K562 (cell line): ENCODE measurements around the gene BAG2. TPM values are rescaled to one million over a fixed set of nuclear protein-coding genes. Genes with fewer than 3 reads are reported as not detected.

Source experiments
- ATF7 ChIP-seq: fragments of 450-650 bp; IDR thresholded peaks from 2 replicates; pipeline ENCODE4 v1.7.1; 2014; ENCODE audit warnings: mild to moderate bottlenecking, moderate library complexity
- CEBPG ChIP-seq, 3 experiments: fragments of 200-800 bp in 1 of 3; sonication (Bioruptor generic) in 1 of 3; sonication (generic) in 1 of 3; formaldehyde crosslinking in 1 of 3; IDR thresholded peaks in 2 of 3; conservative IDR thresholded peaks in 1 of 3; 2 replicates each; pipeline versions ENCODE4 v1.6.1 to v1.8.0; 2016 to 2022; ENCODE audit warnings: missing compliant biosample characterization in 2 of 3, missing genetic modification characterization in 2 of 3, mild to moderate bottlenecking in 1 of 3, missing genetic modification reagents in 1 of 3
- CREBBP ChIP-seq: IDR thresholded peaks from one replicate; pipeline ENCODE4 v1.6.1; 2012; ENCODE audit warnings: low read depth, mild to moderate bottlenecking, control low read depth, inconsistent platforms, low read length
- FOXP1 ChIP-seq: sonication (generic); formaldehyde crosslinking; IDR thresholded peaks from 2 replicates; pipeline ENCODE4 v1.8.0; 2022; ENCODE audit warnings: mild to moderate bottlenecking, missing genetic modification reagents
- GATAD2B ChIP-seq: fragments of 450-650 bp; IDR thresholded peaks from 2 replicates; pipeline ENCODE4 v1.6.1; 2017; ENCODE audit warnings: mild to moderate bottlenecking, borderline replicate concordance
- HDGF ChIP-seq: fragments of 450-650 bp; IDR thresholded peaks from 2 replicates; pipeline ENCODE4 v1.6.1; 2016
- KAT2B ChIP-seq: IDR thresholded peaks from one replicate; pipeline ENCODE4 v1.6.1; 2012; ENCODE audit warnings: low read depth, mild to moderate bottlenecking, control low read depth, inconsistent platforms, low read length, moderate library complexity
- MYBL2 ChIP-seq, 2 experiments: fragments of 450-650 bp in 1 of 2; sonication (generic) in 1 of 2; formaldehyde crosslinking in 1 of 2; IDR thresholded peaks; 2 replicates each; pipeline versions ENCODE4 v1.6.1 to v1.8.1; 2017 to 2022; ENCODE audit warnings: borderline replicate concordance in 1 of 2, inconsistent platforms in 1 of 2, low read depth in 1 of 2, mild to moderate bottlenecking in 1 of 2, missing genetic modification reagents in 1 of 2, moderate library complexity in 1 of 2
- NCOA4 ChIP-seq: fragments of 450-650 bp; IDR thresholded peaks from 2 replicates; pipeline ENCODE4 v1.6.1; 2018; ENCODE audit warnings: mild to moderate bottlenecking; ENCODE audit not compliant: partially characterized antibody
- NONO ChIP-seq, 2 experiments: fragments of 200-400 bp in 1 of 2; fragments of 450-650 bp in 1 of 2; formaldehyde crosslinking in 1 of 2; IDR thresholded peaks; 2 replicates each; pipeline ENCODE4 v1.6.1; 2017; ENCODE audit warnings: low read depth in 2 of 2, mild to moderate bottlenecking in 2 of 2, moderate library complexity in 2 of 2, low read length in 1 of 2
- NRF1 ChIP-seq, 2 experiments: fragments of 450-650 bp; IDR thresholded peaks in 1 of 2; conservative IDR thresholded peaks in 1 of 2; 2 replicates each; pipeline ENCODE4 v1.6.1; 2014; ENCODE audit warnings: mild to moderate bottlenecking in 2 of 2
- PHTF2 ChIP-seq: fragments of 250-450 bp; sonication (Bioruptor Pico); IDR thresholded peaks from 2 replicates; pipeline ENCODE4 v1.5.0; 2021; ENCODE audit warnings: mild to moderate bottlenecking
- POLR2G ChIP-seq: fragments of 200-400 bp; formaldehyde crosslinking; IDR thresholded peaks from 2 replicates; pipeline ENCODE4 v1.6.1; 2017; ENCODE audit warnings: low read depth, mild to moderate bottlenecking, antibody characterized with exemption, low read length, moderate library complexity
- POU5F1 ChIP-seq: fragments of 150-350 bp; IDR thresholded peaks from 2 replicates; pipeline ENCODE4 v1.6.1; 2014; ENCODE audit warnings: borderline replicate concordance, low read length, low read depth, mild to moderate bottlenecking; ENCODE audit not compliant: partially characterized antibody
- RB1 ChIP-seq: fragments of 450-650 bp; IDR thresholded peaks from 2 replicates; pipeline ENCODE4 v1.6.1; 2017; ENCODE audit warnings: low read depth, mild to moderate bottlenecking
- RBM25 ChIP-seq: fragments of 200-400 bp; formaldehyde crosslinking; IDR thresholded peaks from 2 replicates; pipeline ENCODE4 v1.6.1; 2018; ENCODE audit warnings: low read length, low read depth, moderate library complexity; ENCODE audit not compliant: severe bottlenecking
- SIN3A ChIP-seq, 2 experiments: fragments of 150-350 bp in 1 of 2; IDR thresholded peaks; 2 replicates each; pipeline ENCODE4 v1.6.1; 2011 to 2016; ENCODE audit warnings: borderline replicate concordance in 2 of 2, low read depth in 2 of 2, low read length in 2 of 2, mild to moderate bottlenecking in 2 of 2, moderate library complexity in 2 of 2; ENCODE audit not compliant: control insufficient read depth in 1 of 2
- TSC22D4 ChIP-seq: fragments of 450-650 bp; IDR thresholded peaks from 2 replicates; pipeline ENCODE4 v1.6.1; 2016; ENCODE audit warnings: missing genetic modification characterization, missing biosample characterization, control low read depth
- ZFP30 ChIP-seq: fragments of 250-450 bp; sonication (Bioruptor Pico); IDR thresholded peaks from 2 replicates; pipeline ENCODE4 v1.8.0; 2022; ENCODE audit warnings: moderate library complexity, mild to moderate bottlenecking, inconsistent platforms, borderline replicate concordance
- ZNF408 ChIP-seq: fragments of 250-450 bp; sonication (Bioruptor Pico); IDR thresholded peaks from 2 replicates; pipeline ENCODE4 v1.4.0; 2020; ENCODE audit warnings: low read depth, mild to moderate bottlenecking, moderate library complexity
- ZNF436 ChIP-seq: fragments of 250-450, 450-650 bp; sonication (Bioruptor Pico); formaldehyde crosslinking; IDR thresholded peaks from 2 replicates; pipeline ENCODE4 v1.7.0; 2020; ENCODE audit warnings: mild to moderate bottlenecking
- polyA plus RNA-seq, 8 experiments: library from polyadenylated mRNA; depleted of rRNA in 4 of 8; stranded (reverse) in 5 of 8; unstranded in 3 of 8; fragments of >200 nt; fragmentation: Nextera tagmentation in 2 of 8; fragmentation: Illumina TruSeq in 1 of 8; extraction: Ambion mirVana in 2 of 8; extraction: Trizol in 1 of 8; gene quantifications; 2 replicates each; pipeline versions ENCODE4 v1.2.1 to v1.2.3, GENCODE V29; 2011 to 2014; ENCODE audit warnings: inconsistent platforms in 1 of 8, missing spikeins in 1 of 8
- total RNA-seq, 7 experiments: library from RNA; depleted of rRNA in 6 of 7; stranded (reverse); fragments of >200 nt in 6 of 7; fragmentation: Illumina TruSeq in 2 of 7; extraction: Trizol in 2 of 7; gene quantifications; 2 replicates each; pipeline versions ENCODE4 v1.2.1 to v1.2.3, GENCODE V29; 2011 to 2021; ENCODE audit warnings: low replicate concordance in 1 of 7
- TF ChIP-seq, protein P1 (sequence below): fragments of 450-650 bp; IDR thresholded peaks from 2 replicates; pipeline ENCODE4 v1.6.1; 2017; ENCODE audit warnings: antibody characterized with exemption
- TF ChIP-seq, protein P2 (sequence below): fragments of 250-450 bp; sonication (Bioruptor Pico); IDR thresholded peaks from 2 replicates; pipeline ENCODE4 v1.5.0; 2020; ENCODE audit warnings: mild to moderate bottlenecking

BAG2 gene
- total and polyA plus RNA-seq, 9 of the 15 experiments (the other 6 are each of a cell fraction or from before 2014, with no cell fraction given) = 12.8 to 20.7 (median 17.6) TPM

DNA sequence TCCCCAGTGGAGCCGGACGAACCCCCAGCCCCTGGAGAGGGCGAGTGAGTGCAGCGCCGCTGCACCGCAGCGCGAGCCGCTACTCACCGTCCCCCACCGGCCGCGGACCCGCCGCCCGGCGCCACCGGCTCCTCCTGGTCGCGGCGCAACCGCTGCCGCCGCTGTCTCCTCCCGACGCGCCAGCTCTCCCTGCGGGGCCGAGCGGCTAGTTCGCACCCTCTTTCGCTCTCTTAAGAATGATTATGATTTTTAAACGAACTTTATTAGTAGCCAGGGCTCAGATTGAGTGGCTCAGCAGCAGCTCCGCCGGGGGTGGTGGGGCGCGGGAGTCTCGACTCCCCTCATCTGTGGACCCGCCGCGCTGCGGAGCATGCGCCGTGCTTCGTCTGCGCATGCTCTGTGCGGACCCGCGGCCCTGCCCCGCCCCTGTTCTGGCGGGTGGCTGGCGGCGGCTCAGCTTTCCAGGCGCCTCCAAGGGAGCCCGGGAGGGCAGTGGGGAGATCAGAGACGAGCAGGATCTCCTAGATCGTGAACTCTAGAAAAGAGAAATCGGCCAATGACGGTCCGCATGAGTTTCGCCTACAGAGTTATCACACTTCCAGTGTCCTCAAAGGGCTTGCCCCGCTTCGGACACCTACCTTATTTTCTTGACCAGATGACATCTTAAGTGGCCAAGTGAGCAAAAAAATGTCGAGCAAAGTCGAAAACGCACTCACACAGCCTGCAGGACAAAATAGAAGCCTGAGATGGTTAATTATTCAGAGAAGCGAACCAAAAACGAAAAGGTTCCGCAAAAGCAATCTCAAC, 50.0 kb downstream of the BAG2 start, which contains the start of gene RAB23 (continued):
- TF ChIP-seq, protein P1, sequence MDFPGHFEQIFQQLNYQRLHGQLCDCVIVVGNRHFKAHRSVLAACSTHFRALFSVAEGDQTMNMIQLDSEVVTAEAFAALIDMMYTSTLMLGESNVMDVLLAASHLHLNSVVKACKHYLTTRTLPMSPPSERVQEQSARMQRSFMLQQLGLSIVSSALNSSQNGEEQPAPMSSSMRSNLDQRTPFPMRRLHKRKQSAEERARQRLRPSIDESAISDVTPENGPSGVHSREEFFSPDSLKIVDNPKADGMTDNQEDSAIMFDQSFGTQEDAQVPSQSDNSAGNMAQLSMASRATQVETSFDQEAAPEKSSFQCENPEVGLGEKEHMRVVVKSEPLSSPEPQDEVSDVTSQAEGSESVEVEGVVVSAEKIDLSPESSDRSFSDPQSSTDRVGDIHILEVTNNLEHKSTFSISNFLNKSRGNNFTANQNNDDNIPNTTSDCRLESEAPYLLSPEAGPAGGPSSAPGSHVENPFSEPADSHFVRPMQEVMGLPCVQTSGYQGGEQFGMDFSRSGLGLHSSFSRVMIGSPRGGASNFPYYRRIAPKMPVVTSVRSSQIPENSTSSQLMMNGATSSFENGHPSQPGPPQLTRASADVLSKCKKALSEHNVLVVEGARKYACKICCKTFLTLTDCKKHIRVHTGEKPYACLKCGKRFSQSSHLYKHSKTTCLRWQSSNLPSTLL = 0 out of 2 replicates have a peak, but pooled peaks have one; percentile 53
- TF ChIP-seq KAT2B (no peak), SIN3A (IDR thresholded peaks at IDR 0.05; ENCODE audit: borderline replicate concordance in 2 of 2, control insufficient read depth in 1 of 2, low read depth in 2 of 2, low read length in 2 of 2) (peak; percentile 31 to 40; a peak in 2 of 4 replicates), MYBL2 (IDR thresholded peaks at IDR 0.05; ENCODE audit: low read depth) (no peak), MYBL2 (CRISPR knock-in tag; IDR thresholded peaks at IDR 0.05; ENCODE audit: borderline replicate concordance) (no peak), TSC22D4 (tag) (no peak), NONO (IDR thresholded peaks at IDR 0.05; ENCODE audit: low read depth in 2 of 2, low read length in 1 of 2) (peak in 1 of 2 experiments; percentile 38; a peak in 1 of 4 replicates), POLR2G (peak; percentile 83), HDGF (no peak), ZFP30 (CRISPR knock-in tag) (no peak), GATAD2B (0 out of 2 replicates have a peak, but pooled peaks have one; percentile 17), PHTF2 (CRISPR knock-in tag) (no peak), CREBBP (no peak), FOXP1 (CRISPR knock-in tag) (no peak), CEBPG (CRISPR knock-in tag; IDR thresholded peaks at IDR 0.05) (no peak), CEBPG (tag; conservative IDR thresholded peaks at IDR 0.05 in 1 of 2, IDR thresholded peaks at IDR 0.05 in 1 of 2) (no peak), ZNF436 (CRISPR knock-in tag) (no peak), RBM25 (no peak), NRF1 (conservative IDR thresholded peaks at IDR 0.05 in 1 of 2, IDR thresholded peaks at IDR 0.05 in 1 of 2) (peak; percentile 98), POU5F1 (peak; percentile 40), RB1 (peak; percentile 64; the same call in 1 of the 2 replicates), NCOA4 (no peak), ATF7 (peak; percentile 75; the same call in 1 of the 2 replicates), ZNF408 (CRISPR knock-in tag) (no peak)
- TF ChIP-seq, protein P2, sequence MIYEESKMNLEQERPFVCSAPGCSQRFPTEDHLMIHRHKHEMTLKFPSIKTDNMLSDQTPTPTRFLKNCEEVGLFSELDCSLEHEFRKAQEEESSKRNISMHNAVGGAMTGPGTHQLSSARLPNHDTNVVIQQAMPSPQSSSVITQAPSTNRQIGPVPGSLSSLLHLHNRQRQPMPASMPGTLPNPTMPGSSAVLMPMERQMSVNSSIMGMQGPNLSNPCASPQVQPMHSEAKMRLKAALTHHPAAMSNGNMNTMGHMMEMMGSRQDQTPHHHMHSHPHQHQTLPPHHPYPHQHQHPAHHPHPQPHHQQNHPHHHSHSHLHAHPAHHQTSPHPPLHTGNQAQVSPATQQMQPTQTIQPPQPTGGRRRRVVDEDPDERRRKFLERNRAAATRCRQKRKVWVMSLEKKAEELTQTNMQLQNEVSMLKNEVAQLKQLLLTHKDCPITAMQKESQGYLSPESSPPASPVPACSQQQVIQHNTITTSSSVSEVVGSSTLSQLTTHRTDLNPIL = no peak
